Choroid plexus epithelial cell (primary cell): ENCODE results near the gene THPO.

Experiments
- DNase-seq: peaks from one replicate; pipeline ENCODE4 v3.0.0-alpha.2; 2010; ENCODE audit warnings: low read depth
- H3K4me3 ChIP-seq: 2 replicates; pipeline ENCODE4 v1.5.1; 2011; ENCODE audit warnings: low read depth, mild to moderate bottlenecking, control low read depth, low read length, moderate library complexity
- TF ChIP-seq, protein P1 (sequence below): conservative IDR thresholded peaks from 2 replicates; pipeline ENCODE4 v1.5.1; 2011; ENCODE audit warnings: low read depth, mild to moderate bottlenecking, control low read depth, inconsistent platforms, low read length, moderate library complexity

The THPO gene

GRCh38 chr3:184360070-184360928, 17.7 kb downstream of the THPO start:
- peak overlapping the region; percentile 3 for H3K4me3 ChIP-seq
- DNase-seq = no peak
- TF ChIP-seq, protein P1, sequence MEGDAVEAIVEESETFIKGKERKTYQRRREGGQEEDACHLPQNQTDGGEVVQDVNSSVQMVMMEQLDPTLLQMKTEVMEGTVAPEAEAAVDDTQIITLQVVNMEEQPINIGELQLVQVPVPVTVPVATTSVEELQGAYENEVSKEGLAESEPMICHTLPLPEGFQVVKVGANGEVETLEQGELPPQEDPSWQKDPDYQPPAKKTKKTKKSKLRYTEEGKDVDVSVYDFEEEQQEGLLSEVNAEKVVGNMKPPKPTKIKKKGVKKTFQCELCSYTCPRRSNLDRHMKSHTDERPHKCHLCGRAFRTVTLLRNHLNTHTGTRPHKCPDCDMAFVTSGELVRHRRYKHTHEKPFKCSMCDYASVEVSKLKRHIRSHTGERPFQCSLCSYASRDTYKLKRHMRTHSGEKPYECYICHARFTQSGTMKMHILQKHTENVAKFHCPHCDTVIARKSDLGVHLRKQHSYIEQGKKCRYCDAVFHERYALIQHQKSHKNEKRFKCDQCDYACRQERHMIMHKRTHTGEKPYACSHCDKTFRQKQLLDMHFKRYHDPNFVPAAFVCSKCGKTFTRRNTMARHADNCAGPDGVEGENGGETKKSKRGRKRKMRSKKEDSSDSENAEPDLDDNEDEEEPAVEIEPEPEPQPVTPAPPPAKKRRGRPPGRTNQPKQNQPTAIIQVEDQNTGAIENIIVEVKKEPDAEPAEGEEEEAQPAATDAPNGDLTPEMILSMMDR = no peak

DNA sequence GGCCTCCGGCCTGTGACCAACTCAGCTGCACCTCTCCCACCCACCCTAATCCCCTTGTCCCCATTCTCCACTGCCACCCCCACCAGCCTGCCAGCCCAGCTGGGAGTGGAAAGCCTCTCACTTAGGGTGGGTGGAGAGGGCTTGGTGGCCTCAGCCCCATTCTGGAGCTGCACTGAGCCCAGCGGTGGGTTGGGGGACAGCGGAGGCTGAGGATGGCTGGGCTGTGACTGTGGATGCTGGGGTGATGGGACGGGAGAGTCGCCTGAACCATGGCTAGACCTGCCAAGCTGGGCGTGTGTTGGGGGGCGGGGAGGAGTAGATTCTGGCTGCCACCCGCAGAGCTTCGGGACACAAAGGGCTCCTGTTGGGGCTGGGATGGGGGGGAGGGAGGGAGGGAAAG, 18.4 kb downstream of the THPO start:
- no peak overlapping the region for H3K4me3 ChIP-seq
- no peak for DNase-seq
- TF ChIP-seq, protein P1 = no peak

DNA sequence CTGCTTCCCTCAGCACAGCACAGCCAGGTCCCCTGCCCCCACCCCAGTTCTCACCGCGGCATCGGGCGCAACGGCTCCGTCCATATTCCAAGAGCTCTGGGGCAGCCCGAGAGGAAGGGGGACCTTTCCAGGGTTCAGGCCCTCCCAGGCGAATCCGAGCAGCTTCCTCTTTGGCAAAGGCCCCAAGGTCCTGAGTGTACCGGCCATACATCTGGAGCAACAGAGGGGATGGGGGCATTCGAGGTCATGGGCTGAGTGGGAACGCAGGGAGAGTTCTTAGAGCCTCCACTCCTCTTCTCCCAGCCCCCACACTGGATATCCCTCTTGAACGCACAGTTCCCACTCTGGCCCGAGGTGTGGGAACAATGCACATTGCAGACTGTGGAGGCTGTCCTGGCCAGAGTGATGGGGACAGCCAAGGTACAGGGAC, 19.1 kb downstream of the THPO start:
- H3K4me3 ChIP-seq = no peak overlapping the region
- DNase-seq = no peak
- TF ChIP-seq, protein P1 = no peak

DNA sequence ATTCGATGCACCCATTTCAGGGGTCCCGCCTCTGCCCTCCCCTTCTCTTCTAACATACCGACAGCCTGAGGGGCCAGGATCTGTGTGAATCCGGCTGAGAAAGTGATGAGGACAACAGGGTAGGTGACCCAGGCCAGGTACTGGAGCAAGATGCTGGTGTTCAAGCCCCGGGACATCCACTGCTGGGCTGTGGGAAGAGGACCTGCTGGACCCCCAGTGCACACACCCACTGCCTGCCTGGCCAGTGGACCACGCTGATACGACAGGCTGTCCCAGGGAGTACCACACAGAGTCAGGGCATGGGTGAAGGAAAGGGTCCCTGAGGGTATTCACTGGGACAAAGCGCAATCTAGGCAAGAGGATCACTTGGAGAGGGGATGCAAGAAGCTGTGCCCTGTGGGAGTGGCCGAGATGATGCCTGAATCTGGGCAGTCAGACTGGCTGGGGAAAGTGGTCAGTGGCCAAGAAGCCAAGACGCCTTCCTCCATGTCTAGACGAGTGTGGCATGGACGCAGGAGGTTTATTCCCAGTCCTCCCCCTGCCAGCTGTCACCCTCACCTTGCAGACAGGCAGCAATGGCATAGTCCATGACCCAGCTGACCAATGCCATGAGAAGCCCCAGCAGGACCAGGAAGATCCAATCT, 19.8 kb downstream of the THPO start:
- TF ChIP-seq, protein P1 = no peak
- no peak for DNase-seq
- H3K4me3 ChIP-seq = no peak overlapping the region

DNA sequence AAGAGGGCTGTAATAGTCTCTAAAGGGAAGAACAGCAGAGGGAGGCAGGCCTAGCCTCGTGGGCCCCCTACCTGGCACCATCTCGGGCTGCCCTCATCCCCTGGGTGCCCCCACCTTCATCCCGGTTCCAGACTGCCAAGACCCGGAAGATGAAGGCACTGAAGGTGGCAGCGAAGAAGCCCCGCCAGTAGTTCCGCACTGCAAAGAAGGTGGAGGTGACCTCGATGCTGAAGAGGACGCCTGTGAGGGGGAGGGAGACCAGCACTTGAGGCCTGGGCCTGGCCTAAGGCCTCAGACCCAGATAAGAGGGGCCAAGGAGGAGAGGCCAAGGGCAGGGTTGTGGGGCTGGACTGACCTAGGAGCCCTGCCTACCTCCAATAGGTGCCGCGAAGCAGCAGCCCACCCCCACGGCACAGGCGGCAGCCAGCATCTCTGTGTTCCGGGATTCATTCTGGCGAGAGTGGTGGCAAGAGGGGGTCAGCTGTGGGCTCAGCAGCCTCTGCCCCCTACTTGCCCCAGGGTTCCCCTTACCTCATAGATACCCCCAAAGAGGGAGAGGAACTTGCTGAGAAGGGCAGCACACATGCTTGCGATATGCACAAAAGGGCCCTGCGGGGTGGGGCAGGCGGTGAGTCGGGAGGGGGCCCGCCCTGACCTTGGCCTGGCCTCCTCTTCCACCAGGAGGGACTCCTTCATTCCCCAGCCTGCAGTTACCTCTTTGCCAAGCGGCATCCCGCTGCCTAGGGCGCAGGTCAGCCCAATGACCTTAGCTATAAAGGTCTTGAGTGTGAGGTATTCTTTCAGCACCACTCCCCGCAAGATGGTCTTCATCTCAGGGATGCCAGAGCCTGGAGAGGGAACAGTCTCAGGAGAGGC, 20.5 kb downstream of the THPO start:
- H3K4me3 ChIP-seq = no peak overlapping the region
- DNase-seq = no peak
- TF ChIP-seq, protein P1 = no peak

DNA sequence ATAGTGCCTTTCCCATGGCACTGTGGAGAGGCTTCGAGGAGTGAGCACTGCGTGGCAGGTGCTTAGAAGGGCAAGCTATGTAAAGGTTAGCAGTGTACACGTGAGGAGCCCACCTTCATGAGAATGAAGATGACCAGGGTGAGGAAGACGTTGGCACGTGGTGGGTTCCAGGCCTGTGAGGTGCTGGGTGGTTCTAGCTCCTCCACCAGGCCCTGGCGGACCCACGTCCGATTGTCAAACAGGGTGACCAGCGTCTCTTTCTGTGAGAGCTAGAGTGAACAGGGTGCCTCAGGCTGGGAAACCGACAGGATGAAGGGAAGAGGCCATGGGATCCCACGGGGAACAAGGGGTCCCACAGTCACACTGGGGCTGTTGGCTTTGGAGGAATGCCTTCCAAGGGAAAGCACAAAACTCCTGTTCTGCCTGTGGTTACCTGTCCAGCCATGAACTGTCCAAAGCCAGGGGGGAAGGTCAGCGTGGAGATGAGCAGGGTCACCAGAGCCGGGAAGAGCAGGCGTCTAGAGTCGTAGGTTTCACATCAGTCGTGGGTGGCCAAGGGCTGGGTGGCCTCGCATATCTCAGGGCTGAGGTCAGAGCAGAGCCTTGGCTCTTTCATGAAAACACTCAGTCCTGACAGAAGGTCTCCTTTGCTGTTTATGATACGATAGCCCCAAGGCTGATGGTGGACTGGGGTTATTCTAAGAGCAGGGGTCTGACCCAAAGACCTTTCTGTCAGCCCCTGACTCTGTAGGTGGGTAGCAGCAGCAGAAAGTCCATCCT, 22.6 kb downstream of the THPO start:
- no peak for DNase-seq
- TF ChIP-seq, protein P1 = no peak
- no peak overlapping the region for H3K4me3 ChIP-seq
